WTC11 (cell line): Measurements from ENCODE around the gene ANO2. TPM values are rescaled to one million over a fixed set of nuclear protein-coding genes. Genes with fewer than 3 reads are reported as not detected.

Experiments
- ATAC-seq: fragments of 200-7000 bp; cut with Tn5 transposase; 2 replicates; pipeline ENCODE4 v1.10.0; 2021; ENCODE audit warnings: mild to moderate bottlenecking, moderate library complexity
- CTCF ChIA-PET: fragments of 300-600 bp; sonication (Branson Sonifier 250); formaldehyde crosslinking; loops from one replicate; lab custom pipeline; 2021; ENCODE audit warnings: antibody characterized with exemption; lab: Charles Lee
- POLR2A ChIA-PET: fragments of 350-600 bp; sonication (Branson Sonifier 250); formaldehyde crosslinking; loops from one replicate; lab custom pipeline; 2021; ENCODE audit warnings: antibody characterized with exemption; lab: Charles Lee
- DNase-seq: peaks from one replicate; pipeline ENCODE4 v3.0.0; 2021; ENCODE audit warnings: low spot score
- H3K27ac Mint-ChIP-seq: 2 replicates; pipeline ENCODE4 v1.8.0; 2021; ENCODE audit warnings: mixed read lengths
- H3K27me3 Mint-ChIP-seq: 2 replicates; pipeline ENCODE4 v1.8.0; 2021; ENCODE audit warnings: low read depth, mild to moderate bottlenecking, moderate library complexity, mixed read lengths
- H3K36me3 Mint-ChIP-seq: 2 replicates; pipeline ENCODE4 v1.8.0; 2021; ENCODE audit warnings: mixed read lengths
- H3K4me1 Mint-ChIP-seq: 2 replicates; pipeline ENCODE4 v1.8.0; 2022; ENCODE audit warnings: mixed read lengths
- H3K4me3 Mint-ChIP-seq: 2 replicates; pipeline ENCODE4 v1.8.0; 2021; ENCODE audit warnings: mild to moderate bottlenecking, moderate library complexity, mixed read lengths
- H3K9me3 Mint-ChIP-seq: 2 replicates; pipeline ENCODE4 v1.8.0; 2021; ENCODE audit warnings: mixed read lengths
- ATF1 ChIP-seq: sonication (generic); formaldehyde crosslinking; IDR thresholded peaks from 2 replicates; pipeline ENCODE4 v1.8.1; 2023; ENCODE audit warnings: mild to moderate bottlenecking, moderate library complexity, missing genetic modification reagents
- ATF3 ChIP-seq: sonication (generic); formaldehyde crosslinking; conservative IDR thresholded peaks from 2 replicates; pipeline ENCODE4 v1.8.1; 2022; ENCODE audit warnings: mild to moderate bottlenecking, missing genetic modification reagents
- CREB1 ChIP-seq: sonication (generic); formaldehyde crosslinking; IDR thresholded peaks from 2 replicates; pipeline ENCODE4 v1.8.0; 2023; ENCODE audit warnings: mild to moderate bottlenecking, missing genetic modification reagents
- E2F1 ChIP-seq: sonication (generic); formaldehyde crosslinking; IDR thresholded peaks from 2 replicates; pipeline ENCODE4 v1.8.0; 2022; ENCODE audit warnings: mild to moderate bottlenecking, missing genetic modification reagents
- HMGA2 ChIP-seq: fragments of 250-450 bp; sonication (Bioruptor Pico); IDR thresholded peaks from 2 replicates; pipeline ENCODE4 v1.4.0; 2021; ENCODE audit warnings: mild to moderate bottlenecking, moderate library complexity
- MYBL2 ChIP-seq: sonication (generic); formaldehyde crosslinking; IDR thresholded peaks from 2 replicates; pipeline ENCODE4 v1.8.1; 2023; ENCODE audit warnings: mild to moderate bottlenecking, moderate library complexity, missing genetic modification reagents
- NFATC4 ChIP-seq: fragments of 250-450 bp; sonication (Bioruptor Pico); IDR thresholded peaks from 2 replicates; pipeline ENCODE4 v1.9.0; 2021; ENCODE audit warnings: mild to moderate bottlenecking
- OVOL2 ChIP-seq: fragments of 250-450 bp; sonication (Bioruptor Pico); IDR thresholded peaks from 2 replicates; pipeline ENCODE4 v1.9.0; 2021; ENCODE audit warnings: mild to moderate bottlenecking, borderline replicate concordance
- SMAD4 ChIP-seq: sonication (generic); formaldehyde crosslinking; IDR thresholded peaks from 2 replicates; pipeline ENCODE4 v1.8.0; 2022; ENCODE audit warnings: mild to moderate bottlenecking, missing genetic modification reagents
- SOX15 ChIP-seq: fragments of 250-450 bp; sonication (Bioruptor Pico); IDR thresholded peaks from 2 replicates; pipeline ENCODE4 v1.9.0; 2021; ENCODE audit warnings: mild to moderate bottlenecking
- TEAD4 ChIP-seq: sonication (generic); formaldehyde crosslinking; IDR thresholded peaks from 2 replicates; pipeline ENCODE4 v1.8.0; 2022; ENCODE audit warnings: mild to moderate bottlenecking, missing genetic modification reagents
- ZBTB21 ChIP-seq: sonication (generic); formaldehyde crosslinking; IDR thresholded peaks from 2 replicates; pipeline ENCODE4 v1.8.1; 2023; ENCODE audit warnings: mild to moderate bottlenecking, missing genetic modification reagents, borderline replicate concordance
- ZNF138 ChIP-seq: sonication (generic); formaldehyde crosslinking; conservative IDR thresholded peaks from 2 replicates; pipeline ENCODE4 v1.8.1; 2022; ENCODE audit warnings: mild to moderate bottlenecking, moderate library complexity, missing genetic modification reagents
- ZNF219 ChIP-seq: sonication (generic); formaldehyde crosslinking; IDR thresholded peaks from 2 replicates; pipeline ENCODE4 v1.8.0; 2023; ENCODE audit warnings: missing genetic modification reagents, mild to moderate bottlenecking, borderline replicate concordance
- ZNF263 ChIP-seq: sonication (generic); formaldehyde crosslinking; IDR thresholded peaks from 2 replicates; pipeline ENCODE4 v1.8.1; 2022; ENCODE audit warnings: low read depth, mild to moderate bottlenecking, moderate library complexity, missing genetic modification reagents
- ZNF671 ChIP-seq: fragments of 250-450 bp; sonication (Bioruptor Pico); IDR thresholded peaks from 2 replicates; pipeline ENCODE4 v1.8.0; 2021; ENCODE audit warnings: mild to moderate bottlenecking
- ZSCAN18 ChIP-seq: fragments of 250-450 bp; sonication (Bioruptor Pico); IDR thresholded peaks from 2 replicates; pipeline ENCODE4 v2.1.2; 2022; ENCODE audit warnings: mild to moderate bottlenecking, moderate library complexity
- total RNA-seq: library from RNA; stranded (reverse); gene quantifications from 3 replicates; pipeline ENCODE4 v1.2.3, GENCODE V29; 2021
- TF ChIP-seq, protein P1 (sequence below): sonication (generic); formaldehyde crosslinking; IDR thresholded peaks from 2 replicates; pipeline ENCODE4 v1.8.1; 2023; ENCODE audit warnings: mild to moderate bottlenecking, missing genetic modification reagents, borderline replicate concordance
- TF ChIP-seq, protein P2 (sequence below): sonication (generic); formaldehyde crosslinking; IDR thresholded peaks from 2 replicates; pipeline ENCODE4 v1.8.0; 2023; ENCODE audit warnings: mild to moderate bottlenecking, missing genetic modification reagents
- TF ChIP-seq, protein P3 (sequence below): fragments of 250-450 bp; sonication (Bioruptor Pico); IDR thresholded peaks from 2 replicates; pipeline ENCODE4 v1.9.0; 2021; ENCODE audit warnings: mild to moderate bottlenecking
- TF ChIP-seq, protein P4 (sequence below): sonication (generic); formaldehyde crosslinking; IDR thresholded peaks from 2 replicates; pipeline ENCODE4 v1.8.1; 2023; ENCODE audit warnings: mild to moderate bottlenecking, missing genetic modification reagents
- TF ChIP-seq, protein P5 (sequence below): fragments of 250-450 bp; sonication (Bioruptor Pico); IDR thresholded peaks from 2 replicates; pipeline ENCODE4 v1.9.0; 2021; ENCODE audit warnings: moderate library complexity, mild to moderate bottlenecking, inconsistent platforms, borderline replicate concordance
- TF ChIP-seq, protein P6 (sequence below): sonication (generic); formaldehyde crosslinking; IDR thresholded peaks from 2 replicates; pipeline ENCODE4 v1.8.1; 2022; ENCODE audit warnings: mild to moderate bottlenecking, moderate library complexity, missing genetic modification reagents

Gene ANO2
- total RNA-seq, 1 experiment from 2014 or later: 2.8 TPM

GRCh38 chr12:5650829-5651461, 294.1 kb downstream of the ANO2 start (continued):
- TF ChIP-seq, protein P1, sequence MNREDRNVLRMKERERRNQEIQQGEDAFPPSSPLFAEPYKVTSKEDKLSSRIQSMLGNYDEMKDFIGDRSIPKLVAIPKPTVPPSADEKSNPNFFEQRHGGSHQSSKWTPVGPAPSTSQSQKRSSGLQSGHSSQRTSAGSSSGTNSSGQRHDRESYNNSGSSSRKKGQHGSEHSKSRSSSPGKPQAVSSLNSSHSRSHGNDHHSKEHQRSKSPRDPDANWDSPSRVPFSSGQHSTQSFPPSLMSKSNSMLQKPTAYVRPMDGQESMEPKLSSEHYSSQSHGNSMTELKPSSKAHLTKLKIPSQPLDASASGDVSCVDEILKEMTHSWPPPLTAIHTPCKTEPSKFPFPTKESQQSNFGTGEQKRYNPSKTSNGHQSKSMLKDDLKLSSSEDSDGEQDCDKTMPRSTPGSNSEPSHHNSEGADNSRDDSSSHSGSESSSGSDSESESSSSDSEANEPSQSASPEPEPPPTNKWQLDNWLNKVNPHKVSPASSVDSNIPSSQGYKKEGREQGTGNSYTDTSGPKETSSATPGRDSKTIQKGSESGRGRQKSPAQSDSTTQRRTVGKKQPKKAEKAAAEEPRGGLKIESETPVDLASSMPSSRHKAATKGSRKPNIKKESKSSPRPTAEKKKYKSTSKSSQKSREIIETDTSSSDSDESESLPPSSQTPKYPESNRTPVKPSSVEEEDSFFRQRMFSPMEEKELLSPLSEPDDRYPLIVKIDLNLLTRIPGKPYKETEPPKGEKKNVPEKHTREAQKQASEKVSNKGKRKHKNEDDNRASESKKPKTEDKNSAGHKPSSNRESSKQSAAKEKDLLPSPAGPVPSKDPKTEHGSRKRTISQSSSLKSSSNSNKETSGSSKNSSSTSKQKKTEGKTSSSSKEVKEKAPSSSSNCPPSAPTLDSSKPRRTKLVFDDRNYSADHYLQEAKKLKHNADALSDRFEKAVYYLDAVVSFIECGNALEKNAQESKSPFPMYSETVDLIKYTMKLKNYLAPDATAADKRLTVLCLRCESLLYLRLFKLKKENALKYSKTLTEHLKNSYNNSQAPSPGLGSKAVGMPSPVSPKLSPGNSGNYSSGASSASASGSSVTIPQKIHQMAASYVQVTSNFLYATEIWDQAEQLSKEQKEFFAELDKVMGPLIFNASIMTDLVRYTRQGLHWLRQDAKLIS (CRISPR knock-in tag): no peak
- no peak for TF ChIP-seq CREB1 (CRISPR knock-in tag)
- TF ChIP-seq MYBL2 (CRISPR knock-in tag): no peak
- TF ChIP-seq ZNF138 (CRISPR knock-in tag): no peak
- TF ChIP-seq, protein P2, sequence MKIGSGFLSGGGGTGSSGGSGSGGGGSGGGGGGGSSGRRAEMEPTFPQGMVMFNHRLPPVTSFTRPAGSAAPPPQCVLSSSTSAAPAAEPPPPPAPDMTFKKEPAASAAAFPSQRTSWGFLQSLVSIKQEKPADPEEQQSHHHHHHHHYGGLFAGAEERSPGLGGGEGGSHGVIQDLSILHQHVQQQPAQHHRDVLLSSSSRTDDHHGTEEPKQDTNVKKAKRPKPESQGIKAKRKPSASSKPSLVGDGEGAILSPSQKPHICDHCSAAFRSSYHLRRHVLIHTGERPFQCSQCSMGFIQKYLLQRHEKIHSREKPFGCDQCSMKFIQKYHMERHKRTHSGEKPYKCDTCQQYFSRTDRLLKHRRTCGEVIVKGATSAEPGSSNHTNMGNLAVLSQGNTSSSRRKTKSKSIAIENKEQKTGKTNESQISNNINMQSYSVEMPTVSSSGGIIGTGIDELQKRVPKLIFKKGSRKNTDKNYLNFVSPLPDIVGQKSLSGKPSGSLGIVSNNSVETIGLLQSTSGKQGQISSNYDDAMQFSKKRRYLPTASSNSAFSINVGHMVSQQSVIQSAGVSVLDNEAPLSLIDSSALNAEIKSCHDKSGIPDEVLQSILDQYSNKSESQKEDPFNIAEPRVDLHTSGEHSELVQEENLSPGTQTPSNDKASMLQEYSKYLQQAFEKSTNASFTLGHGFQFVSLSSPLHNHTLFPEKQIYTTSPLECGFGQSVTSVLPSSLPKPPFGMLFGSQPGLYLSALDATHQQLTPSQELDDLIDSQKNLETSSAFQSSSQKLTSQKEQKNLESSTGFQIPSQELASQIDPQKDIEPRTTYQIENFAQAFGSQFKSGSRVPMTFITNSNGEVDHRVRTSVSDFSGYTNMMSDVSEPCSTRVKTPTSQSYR (CRISPR knock-in tag): no peak
- no peak for TF ChIP-seq ZBTB21 (CRISPR knock-in tag)
- no peak for TF ChIP-seq HMGA2
- no peak for TF ChIP-seq NFATC4 (CRISPR knock-in tag)
- TF ChIP-seq, protein P3, sequence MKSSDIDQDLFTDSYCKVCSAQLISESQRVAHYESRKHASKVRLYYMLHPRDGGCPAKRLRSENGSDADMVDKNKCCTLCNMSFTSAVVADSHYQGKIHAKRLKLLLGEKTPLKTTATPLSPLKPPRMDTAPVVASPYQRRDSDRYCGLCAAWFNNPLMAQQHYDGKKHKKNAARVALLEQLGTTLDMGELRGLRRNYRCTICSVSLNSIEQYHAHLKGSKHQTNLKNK (CRISPR knock-in tag): no peak
- TF ChIP-seq, protein P4, sequence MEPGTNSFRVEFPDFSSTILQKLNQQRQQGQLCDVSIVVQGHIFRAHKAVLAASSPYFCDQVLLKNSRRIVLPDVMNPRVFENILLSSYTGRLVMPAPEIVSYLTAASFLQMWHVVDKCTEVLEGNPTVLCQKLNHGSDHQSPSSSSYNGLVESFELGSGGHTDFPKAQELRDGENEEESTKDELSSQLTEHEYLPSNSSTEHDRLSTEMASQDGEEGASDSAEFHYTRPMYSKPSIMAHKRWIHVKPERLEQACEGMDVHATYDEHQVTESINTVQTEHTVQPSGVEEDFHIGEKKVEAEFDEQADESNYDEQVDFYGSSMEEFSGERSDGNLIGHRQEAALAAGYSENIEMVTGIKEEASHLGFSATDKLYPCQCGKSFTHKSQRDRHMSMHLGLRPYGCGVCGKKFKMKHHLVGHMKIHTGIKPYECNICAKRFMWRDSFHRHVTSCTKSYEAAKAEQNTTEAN (CRISPR knock-in tag): no peak
- TF ChIP-seq ZNF219 (CRISPR knock-in tag): no peak

DNA sequence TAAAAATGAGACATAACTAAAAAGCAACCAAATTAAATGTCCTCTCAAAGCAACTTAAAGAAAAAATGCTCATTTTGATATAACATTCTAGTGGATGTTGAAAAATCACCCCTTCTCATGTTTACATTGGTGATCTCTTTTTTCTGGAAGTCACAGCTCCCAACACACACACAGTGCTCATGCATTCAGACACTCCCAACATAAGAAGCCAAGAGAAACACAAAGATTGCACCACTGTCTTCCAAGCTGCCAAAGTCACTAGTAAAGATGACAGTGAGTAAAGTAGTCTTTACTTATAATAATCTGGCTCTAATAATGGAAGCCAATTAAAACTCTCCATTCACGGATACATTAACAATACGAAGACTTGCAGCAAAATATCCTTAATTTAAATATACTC, 294.8 kb downstream of the ANO2 start:
- Mint-ChIP-seq H3K4me1 (peaks cover 11% of the 10 kb centered on the region), H3K9me3 (peaks cover 6% of the 10 kb centered on the region), H3K27ac (no peak overlapping the region), H3K27me3 (no peaks in the 10 kb centered on the region), H3K4me3 (no peak overlapping the region), H3K36me3 (no peaks in the 10 kb centered on the region)
- DNase-seq: no peak
- ATAC-seq: no peak
- CTCF ChIA-PET: interaction anchor here (1.1 to 1.6 kb wide), 4 partner anchors 218 to 454 kb away, joined by 3 to 4 read pairs (median 3); no protein-coding TSS in a partner anchor
- POLR2A ChIA-PET: no interaction called here
- TF ChIP-seq, protein P5, sequence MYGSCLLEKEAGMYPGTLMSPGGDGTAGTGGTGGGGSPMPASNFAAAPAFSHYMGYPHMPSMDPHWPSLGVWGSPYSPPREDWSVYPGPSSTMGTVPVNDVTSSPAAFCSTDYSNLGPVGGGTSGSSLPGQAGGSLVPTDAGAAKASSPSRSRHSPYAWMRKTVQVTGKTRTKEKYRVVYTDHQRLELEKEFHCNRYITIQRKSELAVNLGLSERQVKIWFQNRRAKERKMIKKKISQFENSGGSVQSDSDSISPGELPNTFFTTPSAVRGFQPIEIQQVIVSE (CRISPR knock-in tag): no peak
- TF ChIP-seq ATF3 (CRISPR knock-in tag) (no peak), E2F1 (CRISPR knock-in tag) (no peak), ZSCAN18 (CRISPR knock-in tag) (no peak), CREB1 (CRISPR knock-in tag) (no peak), ZNF671 (no peak), OVOL2 (no peak), SMAD4 (no peak), SOX15 (CRISPR knock-in tag) (no peak), ATF1 (CRISPR knock-in tag) (no peak), ZNF263 (CRISPR knock-in tag) (no peak), TEAD4 (CRISPR knock-in tag) (no peak)
- TF ChIP-seq, protein P3 (CRISPR knock-in tag): no peak
- TF ChIP-seq, protein P6, sequence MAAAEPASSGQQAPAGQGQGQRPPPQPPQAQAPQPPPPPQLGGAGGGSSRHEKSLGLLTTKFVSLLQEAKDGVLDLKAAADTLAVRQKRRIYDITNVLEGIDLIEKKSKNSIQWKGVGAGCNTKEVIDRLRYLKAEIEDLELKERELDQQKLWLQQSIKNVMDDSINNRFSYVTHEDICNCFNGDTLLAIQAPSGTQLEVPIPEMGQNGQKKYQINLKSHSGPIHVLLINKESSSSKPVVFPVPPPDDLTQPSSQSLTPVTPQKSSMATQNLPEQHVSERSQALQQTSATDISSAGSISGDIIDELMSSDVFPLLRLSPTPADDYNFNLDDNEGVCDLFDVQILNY (CRISPR knock-in tag): no peak
